ENCODE measurements around the gene VSIG10L2. TPM values are rescaled to one million over a fixed set of nuclear protein-coding genes. Genes with fewer than 3 reads are reported as not detected.

Gene VSIG10L2
- total RNA-seq, 1 experiment from 2014 or later: not detected

- Histone ChIP-seq H3K27me3 (ENCODE audit: insufficient read depth, low read length) (no peaks in the 10 kb centered on the region), H3K4me3 (replicated peaks in 1 of 2; ENCODE audit: low read depth in 1 of 2, low read length in 2 of 2) (no peak overlapping the region), H3K27ac (ENCODE audit: low read depth, low read length) (no peak overlapping the region), H2AFZ (ENCODE audit: low read depth, low read length, poor library complexity, severe bottlenecking) (no peak overlapping the region), H4K20me1 (ENCODE audit: insufficient read depth) (no peaks in the 10 kb centered on the region), H3K4me2 (ENCODE audit: low read length) (no peak overlapping the region), H3K79me2 (ENCODE audit: insufficient read depth, low read length) (no peaks in the 10 kb centered on the region), H3K9ac (ENCODE audit: low read length) (no peak overlapping the region), H3K9me2 (ENCODE audit: insufficient read depth) (no peaks in the 10 kb centered on the region), H3K4me1 (ENCODE audit: control insufficient read depth in 1 of 2, insufficient read depth in 2 of 2, low read length in 2 of 2) (no peaks in the 10 kb centered on the region), H3K9me3 (ENCODE audit: control insufficient read depth in 1 of 2, insufficient read depth in 1 of 2, low read depth in 1 of 2, low read length in 2 of 2) (no peaks in the 10 kb centered on the region), H3K36me3 (ENCODE audit: control insufficient read depth in 1 of 2, insufficient read depth in 2 of 2, low read length in 2 of 2) (no peaks in the 10 kb centered on the region)
- POLR2A ChIA-PET: no interaction called here
- no peak for DNase-seq (ENCODE audit: low read depth, low spot score)
- BruUV-seq (replicated peaks): no TSS peak
- no peak for TF ChIP-seq CTCF (IDR thresholded peaks at IDR 0.05 in 2 of 3, conservative IDR thresholded peaks at IDR 0.05 in 1 of 3; ENCODE audit: borderline replicate concordance in 1 of 3, insufficient read depth in 1 of 3, low read depth in 2 of 3, low read length in 2 of 3)
- no peak for TF ChIP-seq CEBPB (IDR thresholded peaks at IDR 0.05; ENCODE audit: low read depth)
- no peak for TF ChIP-seq ZFX (IDR thresholded peaks at IDR 0.05)
- no peak for TF ChIP-seq FOSL1 (IDR thresholded peaks at IDR 0.05; ENCODE audit: low read depth)
- no peak for TF ChIP-seq SIN3A (IDR thresholded peaks at IDR 0.05; ENCODE audit: low read depth)
- no peak for TF ChIP-seq SP1 (IDR thresholded peaks at IDR 0.05; ENCODE audit: low read depth)
- TF ChIP-seq JUND (IDR thresholded peaks at IDR 0.05): no peak
- no peak for TF ChIP-seq ATF3 (IDR thresholded peaks at IDR 0.05)
- no peak for TF ChIP-seq EZH2 (IDR thresholded peaks at IDR 0.05)
- CTCF ChIA-PET: no interaction called here
- no peak for ATAC-seq
- intact Hi-C loops (cut with micrococcal nuclease): no loop called here
- RAD21 ChIA-PET (ENCODE audit: low non-redundant PET in 1 of 2, low total read pairs in 2 of 2, uncharacterized antibody in 2 of 2, unreplicated experiment in 2 of 2): no interaction called here
Observed at GRCh38 chr11:125952973-125953372, 7.1 kb downstream of the VSIG10L2 start.

- TF ChIP-seq JUND (IDR thresholded peaks at IDR 0.05): no peak
- no peak for TF ChIP-seq MAX (IDR thresholded peaks at IDR 0.05)
- no peak for TF ChIP-seq ZNF274 (IDR thresholded peaks at IDR 0.05; ENCODE audit: low read depth, low read length)
- no peak for TF ChIP-seq FOSL1 (IDR thresholded peaks at IDR 0.05; ENCODE audit: low read depth)
- no peak for TF ChIP-seq CBX3 (IDR thresholded peaks at IDR 0.05; ENCODE audit: low read depth)
- TF ChIP-seq ZBTB33 (IDR thresholded peaks at IDR 0.05; ENCODE audit: extremely low read depth, insufficient replicate concordance, low read length): no peak
- no peak for TF ChIP-seq ATF3 (IDR thresholded peaks at IDR 0.05)
- no peak for TF ChIP-seq POLR2AphosphoS5 (IDR thresholded peaks at IDR 0.05; ENCODE audit: low read depth, low read length)
- TF ChIP-seq CEBPB (IDR thresholded peaks at IDR 0.05; ENCODE audit: low read depth): no peak
- TF ChIP-seq SRF (IDR thresholded peaks at IDR 0.05; ENCODE audit: low read depth): no peak
- Histone ChIP-seq H3K9me2 (ENCODE audit: insufficient read depth) (no peaks in the 10 kb centered on the region), H4K20me1 (ENCODE audit: insufficient read depth) (no peaks in the 10 kb centered on the region), H3K4me3 (replicated peaks in 1 of 2; ENCODE audit: low read depth in 1 of 2, low read length in 2 of 2) (no peak overlapping the region), H3K9ac (ENCODE audit: low read length) (no peak overlapping the region), H2AFZ (ENCODE audit: low read depth, low read length, poor library complexity, severe bottlenecking) (no peak overlapping the region), H3K9me3 (ENCODE audit: control insufficient read depth in 1 of 2, insufficient read depth in 1 of 2, low read depth in 1 of 2, low read length in 2 of 2) (no peaks in the 10 kb centered on the region), H3K36me3 (ENCODE audit: control insufficient read depth in 1 of 2, insufficient read depth in 2 of 2, low read length in 2 of 2) (no peaks in the 10 kb centered on the region), H3K79me2 (ENCODE audit: insufficient read depth, low read length) (no peaks in the 10 kb centered on the region), H3K4me2 (ENCODE audit: low read length) (no peak overlapping the region), H3K27me3 (ENCODE audit: insufficient read depth, low read length) (no peaks in the 10 kb centered on the region), H3K27ac (ENCODE audit: low read depth, low read length) (no peak overlapping the region), H3K4me1 (ENCODE audit: control insufficient read depth in 1 of 2, insufficient read depth in 2 of 2, low read length in 2 of 2) (no peaks in the 10 kb centered on the region)
- DNase-seq (ENCODE audit: low read depth, low spot score) (no peak), ATAC-seq (no peak)
- no TSS peak for BruUV-seq (replicated peaks)
- ChIA-PET POLR2A (no interaction called here), RAD21 (ENCODE audit: low non-redundant PET in 1 of 2, low total read pairs in 2 of 2, uncharacterized antibody in 2 of 2, unreplicated experiment in 2 of 2) (no interaction called here), CTCF (no interaction called here)
- intact Hi-C loops (cut with micrococcal nuclease): no loop called here
Observed at GRCh38 chr11:125953401-125953935, 7.6 kb downstream of the VSIG10L2 start.
